Measurements from ENCODE around the gene TRMT44. TPM values are rescaled to one million over a fixed set of nuclear protein-coding genes. Genes with fewer than 3 reads are reported as not detected.
A peak's percentile ranks its signal among the peaks of the same experiment; 100 is the strongest.

The TRMT44 gene
- total RNA-seq, 1 experiment from 2014 or later: 17.4 TPM

GRCh38 chr4:8465615-8466611, 25.3 kb downstream of the TRMT44 start:
- CTCF ChIA-PET: no interaction called here
- 0 out of 2 replicates have a peak, but pooled peaks cover 1% of the 10 kb centered on the region for H3K4me1 ChIP-seq (replicated peaks; ENCODE audit: insufficient read depth)
- H3F3A ChIP-seq (ENCODE audit: insufficient read depth, low read depth): peaks cover 7% of the 10 kb centered on the region; the same call in 1 of the 2 replicates
- H3K79me2 ChIP-seq (ENCODE audit: low read depth): 0 out of 2 replicates have a peak, but pooled peaks cover 2% of the 10 kb centered on the region
- no peaks in the 10 kb centered on the region for H3K36me3 ChIP-seq (ENCODE audit: low read depth)
- no peaks in the 10 kb centered on the region for H3K9me3 ChIP-seq (ENCODE audit: insufficient read depth, low read depth)
- H2AFZ ChIP-seq: no peak overlapping the region
- no peak overlapping the region for H3K4me2 ChIP-seq
- intact Hi-C loops (cut with micrococcal nuclease; ENCODE audit: unreplicated experiment): no loop called here
- H4K20me1 ChIP-seq (ENCODE audit: insufficient read depth): peaks cover 7% of the 10 kb centered on the region; the same call in 1 of the 2 replicates
- BruUV-seq (replicated peaks): no TSS peak
- TF ChIP-seq CTCF (conservative IDR thresholded peaks at IDR 0.05): no peak
- no peak for TF ChIP-seq EZH2 (IDR thresholded peaks at IDR 0.05; ENCODE audit: low read depth)
- H3K9me2 ChIP-seq (ENCODE audit: insufficient read depth): no peaks in the 10 kb centered on the region
- POLR2A ChIA-PET (ENCODE audit: unreplicated experiment): no interaction called here
- DNase-seq: no peak
- no peak overlapping the region for H3K4me3 ChIP-seq
- no peaks in the 10 kb centered on the region for H3K27me3 ChIP-seq (ENCODE audit: insufficient read depth, low read depth)
- H3K27ac ChIP-seq: no peak overlapping the region

- TF ChIP-seq CTCF (conservative IDR thresholded peaks at IDR 0.05) (no peak), EZH2 (IDR thresholded peaks at IDR 0.05; ENCODE audit: low read depth) (no peak)
- POLR2A ChIA-PET (ENCODE audit: unreplicated experiment): no interaction called here
- Histone ChIP-seq H3K36me3 (ENCODE audit: low read depth) (no peaks in the 10 kb centered on the region), H3K4me3 (no peak overlapping the region), H3K9me2 (ENCODE audit: insufficient read depth) (no peaks in the 10 kb centered on the region), H2AFZ (no peak overlapping the region), H4K20me1 (ENCODE audit: insufficient read depth) (no peaks in the 10 kb centered on the region), H3K27ac (no peak overlapping the region), H3K9me3 (ENCODE audit: insufficient read depth, low read depth) (no peaks in the 10 kb centered on the region), H3K4me1 (replicated peaks; ENCODE audit: insufficient read depth) (peaks cover under 1% of the 10 kb centered on the region; the same call in 1 of the 2 replicates), H3K79me2 (ENCODE audit: low read depth) (no peaks in the 10 kb centered on the region), H3F3A (ENCODE audit: insufficient read depth, low read depth) (peaks cover 7% of the 10 kb centered on the region; the same call in 1 of the 2 replicates), H3K4me2 (no peak overlapping the region), H3K27me3 (ENCODE audit: insufficient read depth, low read depth) (no peaks in the 10 kb centered on the region)
- intact Hi-C loops (cut with micrococcal nuclease; ENCODE audit: unreplicated experiment): no loop called here
- DNase-seq: no peak
- CTCF ChIA-PET: no interaction called here
- BruUV-seq (replicated peaks): no TSS peak
Observed at GRCh38 chr4:8467016-8467415, 26.4 kb downstream of the TRMT44 start.

GRCh38 chr4:8468746-8469535, 28.4 kb downstream of the TRMT44 start:
- Histone ChIP-seq H2AFZ (no peak overlapping the region), H3K4me2 (no peak overlapping the region), H3K4me1 (replicated peaks; ENCODE audit: insufficient read depth) (peaks cover 15% of the 10 kb centered on the region; the same call in 1 of the 2 replicates), H3K4me3 (no peak overlapping the region), H4K20me1 (ENCODE audit: insufficient read depth) (no peaks in the 10 kb centered on the region), H3K9me2 (ENCODE audit: insufficient read depth) (no peaks in the 10 kb centered on the region), H3K27me3 (ENCODE audit: insufficient read depth, low read depth) (no peaks in the 10 kb centered on the region), H3F3A (ENCODE audit: insufficient read depth, low read depth) (peaks cover 17% of the 10 kb centered on the region; the same call in 1 of the 2 replicates), H3K36me3 (ENCODE audit: low read depth) (no peaks in the 10 kb centered on the region), H3K9me3 (ENCODE audit: insufficient read depth, low read depth) (no peaks in the 10 kb centered on the region), H3K27ac (no peak overlapping the region), H3K79me2 (ENCODE audit: low read depth) (no peaks in the 10 kb centered on the region)
- peak; percentile 89 for TF ChIP-seq CTCF (conservative IDR thresholded peaks at IDR 0.05)
- TF ChIP-seq EZH2 (IDR thresholded peaks at IDR 0.05; ENCODE audit: low read depth): no peak
- POLR2A ChIA-PET (ENCODE audit: unreplicated experiment): interaction anchor here (0.6 kb wide), 1 partner anchor 175 kb away, joined by 5 read pairs; no protein-coding TSS in a partner anchor
- BruUV-seq (replicated peaks): no TSS peak
- intact Hi-C loops (cut with micrococcal nuclease; ENCODE audit: unreplicated experiment): loop anchor here (1.0 kb wide), 1 partner anchor 125 kb away; no protein-coding TSS in a partner anchor
- peak; percentile 46 to 72 for DNase-seq
- CTCF ChIA-PET: no interaction called here

Data from PC-9 (cell line).